Renal cortex interstitium (tissue), 11 donors: ENCODE data around the gene FAM72C. TPM values are rescaled to one million over a fixed set of nuclear protein-coding genes. Genes with fewer than 3 reads are reported as not detected.
"Not testable (repeated sequence)": the region's sequence is repeated elsewhere in the genome, so short reads cannot be mapped to it uniquely, and the experiment has no call there.

ENCODE experiments used
- DNase-seq, 11 donors: peaks; one replicate each; pipeline ENCODE4 v3.0.0-alpha.2; 2013; ENCODE audit warnings: low read depth in 9 of 11, low spot score in 4 of 11; ENCODE audit errors: extremely low read depth in 1 of 11
- polyA plus RNA-seq, 3 donors: library from polyadenylated mRNA; unstranded; fragments of 120-200 nt; gene quantifications; one replicate each; pipeline ENCODE4 v1.2.1, GENCODE V29; 2013; ENCODE audit not compliant: insufficient read length in 3 of 3

FAM72C gene
- polyA plus RNA-seq, 3 donors: 0.40 to 2.9 (median 2.4) TPM

- not testable (repeated sequence) for DNase-seq
Measured at GRCh38 chr1:143939666-143940065, 32.1 kb downstream of the FAM72C start.

- DNase-seq: not testable (repeated sequence)
Measured at GRCh38 chr1:143938922-143939321, 32.9 kb downstream of the FAM72C start.

- peak in 4 of 11 donors; percentile 0 to 13 (median 6) for DNase-seq
Measured at GRCh38 chr1:143936457-143937115, 35.2 kb downstream of the FAM72C start.

- DNase-seq: not testable (repeated sequence)
Measured at GRCh38 chr1:143919127-143919526, 52.7 kb downstream of the FAM72C start.

- not testable (repeated sequence) for DNase-seq
Measured at GRCh38 chr1:143918552-143918951, 53.2 kb downstream of the FAM72C start.

GRCh38 chr1:143913705-143914104 lies 58.1 kb downstream of the FAM72C start:
- not testable (repeated sequence) for DNase-seq
